Embryonic facial prominence (tissue), 1 donor: ENCODE data around the gene RAC2.
A peak's percentile ranks its signal among the peaks of the same experiment; 100 is the strongest.

Experiments
- DNase-seq: peaks from one replicate; pipeline ENCODE4 v3.0.0-alpha.2; 2016; ENCODE audit errors: extremely low spot score

RAC2 gene

DNA sequence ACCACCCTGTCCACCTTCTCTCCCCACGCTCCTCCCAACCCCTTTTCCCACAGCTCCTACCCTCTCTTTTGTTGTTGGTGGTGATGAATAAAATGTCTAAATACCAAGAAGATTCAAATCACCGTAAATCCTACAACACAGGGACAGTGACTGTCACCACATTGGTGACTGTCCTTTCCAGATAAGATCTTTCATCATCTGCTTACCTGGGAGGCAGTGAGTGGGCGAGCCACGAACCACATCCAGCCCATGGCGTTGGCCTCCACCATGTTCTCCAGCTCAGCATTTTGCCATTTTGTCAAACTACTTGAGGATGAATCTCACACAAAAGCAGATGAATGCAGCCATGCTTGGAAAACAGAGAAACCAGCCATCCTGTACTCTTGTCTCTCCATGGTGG is 31.6 kb upstream of the RAC2 start:
- no peak for DNase-seq

- DNase-seq = no peak
These were observed 31.1 kb upstream of the RAC2 start for GRCh38 chr22:37275134-37275533.

DNA sequence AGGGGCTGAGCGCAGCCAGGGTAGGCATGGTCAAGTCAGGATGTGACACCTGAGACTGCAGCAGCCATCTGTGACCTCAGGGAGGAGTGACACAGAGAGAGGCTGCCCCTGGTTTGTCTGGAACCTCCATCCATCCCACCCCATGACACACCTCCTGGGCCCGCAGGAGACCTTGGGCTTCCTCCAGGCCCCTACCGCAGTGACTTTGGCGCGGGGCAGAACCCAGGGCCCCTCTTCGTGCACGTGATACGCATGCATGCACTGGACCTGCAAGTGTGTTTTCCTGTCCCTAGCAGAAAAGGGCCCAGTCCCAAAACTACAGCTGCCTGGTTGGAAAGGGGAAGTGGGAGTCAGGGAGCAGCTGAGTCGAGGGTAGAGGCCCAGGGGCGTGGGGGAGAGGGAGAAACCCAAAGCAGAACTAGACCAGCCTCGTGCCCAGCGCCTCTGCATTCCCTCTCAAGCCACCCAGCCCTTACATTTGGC is 30.4 kb upstream of the RAC2 start:
- DNase-seq = no peak

DNA sequence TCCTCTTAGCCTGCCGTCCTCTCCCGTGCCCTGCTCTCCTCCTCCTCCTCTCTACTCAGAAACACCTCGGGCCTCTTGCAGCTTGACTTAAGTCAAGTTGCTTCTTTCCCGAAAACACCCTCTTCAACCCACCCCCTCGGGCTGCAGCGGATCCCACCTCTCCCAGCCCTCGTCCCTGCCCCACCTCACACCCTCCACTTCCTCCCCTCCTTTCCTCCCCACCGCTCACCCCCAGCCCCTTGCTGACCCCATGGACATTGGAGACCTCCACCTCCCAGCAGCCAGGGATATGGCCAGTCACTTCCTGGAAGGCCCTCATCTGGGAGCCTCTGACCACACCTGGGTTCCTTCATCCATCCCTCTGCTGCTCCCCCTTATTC is 29.8 kb upstream of the RAC2 start:
- DNase-seq = no peak

DNA sequence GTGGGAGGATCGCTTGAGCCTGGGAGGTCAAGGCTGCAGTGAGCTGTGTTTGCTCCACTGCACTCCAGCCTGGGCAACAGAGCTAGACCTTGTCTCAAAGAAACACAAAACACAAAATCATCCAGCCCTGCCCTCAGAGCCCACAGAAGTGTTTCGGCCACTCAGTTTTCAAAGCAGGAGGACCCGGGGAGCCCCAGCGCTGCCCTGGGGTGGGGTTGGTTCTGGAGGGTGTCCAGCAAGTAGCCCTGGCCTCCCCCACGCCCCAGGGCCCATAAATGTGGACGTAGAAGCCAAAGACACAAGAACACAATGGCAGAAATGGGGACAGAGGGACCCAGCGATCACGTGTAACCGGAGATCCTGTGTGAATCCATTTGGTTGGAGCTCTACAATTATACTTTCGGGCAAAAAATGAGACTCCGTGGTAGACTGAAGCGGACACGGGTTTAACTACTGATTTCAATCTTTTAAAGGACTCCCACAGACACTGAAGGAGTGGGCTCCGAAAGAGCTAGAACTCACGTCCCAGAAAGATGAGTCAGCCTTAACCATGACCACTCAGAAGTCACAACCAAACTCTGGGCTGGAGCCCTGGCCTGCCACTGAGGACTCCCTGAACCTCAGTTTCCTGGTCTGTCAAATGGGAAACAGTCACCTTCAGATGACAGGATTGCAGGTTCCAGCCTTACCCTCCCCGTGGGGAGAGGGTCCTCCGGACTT is 29.2 kb upstream of the RAC2 start:
- no peak for DNase-seq

GRCh38 chr22:37270928-37271650 is 27.0 kb upstream of the RAC2 start:
- DNase-seq = no peak

- no peak for DNase-seq
These were observed 26.0 kb upstream of the RAC2 start for GRCh38 chr22:37269936-37270678.

DNA sequence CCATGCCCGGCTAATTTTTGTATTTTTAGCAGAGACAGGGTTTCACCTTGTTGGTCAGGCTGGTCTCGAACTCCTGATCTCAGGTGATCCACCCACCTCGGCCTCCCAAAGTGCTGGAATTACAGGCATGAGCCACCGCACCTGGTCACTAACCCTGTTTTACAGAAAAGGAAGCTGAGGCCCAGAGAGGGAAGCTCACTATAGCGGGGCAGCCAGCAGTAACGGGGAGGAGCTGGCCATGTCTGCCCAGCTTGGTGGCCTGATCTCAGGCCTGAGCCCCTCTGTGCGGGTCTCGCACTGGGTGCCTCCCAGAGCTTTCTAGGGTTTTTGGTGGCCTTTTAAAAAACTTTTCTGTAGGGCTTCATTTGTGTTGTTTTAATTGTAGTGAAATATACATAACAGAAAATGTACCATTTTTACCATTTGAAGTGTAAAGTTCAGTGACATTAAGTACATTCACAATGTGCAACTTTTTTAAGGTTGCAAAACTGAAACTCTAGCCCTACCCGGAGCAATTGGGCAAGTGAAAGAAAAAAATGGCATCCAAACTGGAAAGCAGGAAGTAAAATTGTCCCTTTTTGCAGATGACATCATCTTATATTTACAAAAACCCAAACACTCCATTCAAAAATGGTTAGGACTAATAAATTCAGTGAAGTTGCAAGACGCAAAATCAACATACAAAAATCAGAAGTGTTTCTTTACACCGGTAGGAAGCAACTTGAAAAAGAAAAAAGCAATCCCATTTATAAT is 23.8 kb upstream of the RAC2 start:
- no peak for DNase-seq

DNA sequence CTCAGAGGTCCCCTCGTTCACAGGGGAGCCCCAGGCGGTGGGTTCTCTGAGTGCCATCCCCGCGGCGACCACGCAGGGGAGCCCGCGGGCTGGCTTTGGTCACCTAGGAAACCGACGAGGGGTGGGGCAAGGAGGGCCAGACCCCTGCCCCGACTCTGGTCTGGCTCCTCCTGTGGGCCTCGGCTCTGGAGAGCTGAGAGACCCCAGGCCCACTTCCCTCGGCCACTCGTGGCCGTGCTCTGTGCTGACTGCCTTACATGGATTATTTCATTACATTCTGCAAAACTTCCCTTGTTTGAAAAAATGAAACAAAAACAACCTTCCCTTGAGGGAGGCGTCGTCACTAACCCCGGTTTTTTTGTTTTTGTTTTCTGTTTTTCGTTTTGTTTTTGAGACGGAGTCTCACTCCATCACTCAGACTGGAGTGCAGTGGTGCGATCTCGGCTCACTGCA is 23.1 kb upstream of the RAC2 start:
- DNase-seq = no peak

GRCh38 chr22:37266581-37267134 is 22.6 kb upstream of the RAC2 start:
- no peak for DNase-seq

DNA sequence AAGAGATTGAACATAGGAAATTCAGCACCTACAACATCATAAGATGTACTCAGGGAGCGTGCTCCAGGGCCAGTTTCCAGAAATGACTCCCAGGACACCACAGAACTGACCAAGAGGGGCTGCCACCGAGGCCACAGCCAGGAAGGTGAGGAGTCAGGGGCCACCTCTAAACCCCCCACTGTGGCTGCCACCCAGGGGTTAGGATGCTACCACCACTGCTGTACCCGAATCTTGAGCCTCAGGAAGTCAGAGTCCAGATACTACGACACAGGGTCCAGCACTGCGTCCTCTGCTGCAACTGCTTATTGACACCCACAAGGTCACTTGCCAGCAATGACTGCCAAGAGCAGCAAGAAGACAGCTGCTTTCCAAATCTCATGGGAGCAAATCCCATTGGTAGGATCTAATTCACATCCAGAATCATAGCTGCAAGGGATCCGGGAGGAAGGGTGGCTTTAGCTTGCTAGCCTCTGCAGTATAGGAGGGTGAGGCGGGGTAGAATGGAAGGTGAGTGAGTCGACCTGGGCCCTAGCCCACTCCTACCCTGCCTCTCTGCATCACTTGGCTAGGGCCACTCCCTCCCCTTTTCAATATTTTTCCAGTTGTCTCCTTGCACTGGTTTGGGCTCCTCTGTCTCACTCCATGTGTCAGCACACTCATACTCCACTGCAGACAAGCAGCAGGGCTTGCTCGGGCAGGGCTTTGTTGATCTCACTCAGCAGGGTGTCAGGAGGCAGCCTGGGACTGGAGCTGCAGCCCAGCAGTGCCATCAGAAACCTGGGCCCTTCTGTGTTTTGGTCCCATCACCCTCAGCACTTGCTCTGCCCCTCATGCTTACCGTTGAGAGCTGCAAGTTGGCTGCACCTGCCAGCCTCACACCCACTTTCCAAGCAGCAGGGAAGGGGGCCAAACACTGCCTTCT is 20.2 kb upstream of the RAC2 start:
- no peak for DNase-seq

- no peak for DNase-seq
These were observed 18.3 kb upstream of the RAC2 start for GRCh38 chr22:37262346-37262745.

GRCh38 chr22:37260901-37261336 is 16.9 kb upstream of the RAC2 start:
- no peak for DNase-seq

DNA sequence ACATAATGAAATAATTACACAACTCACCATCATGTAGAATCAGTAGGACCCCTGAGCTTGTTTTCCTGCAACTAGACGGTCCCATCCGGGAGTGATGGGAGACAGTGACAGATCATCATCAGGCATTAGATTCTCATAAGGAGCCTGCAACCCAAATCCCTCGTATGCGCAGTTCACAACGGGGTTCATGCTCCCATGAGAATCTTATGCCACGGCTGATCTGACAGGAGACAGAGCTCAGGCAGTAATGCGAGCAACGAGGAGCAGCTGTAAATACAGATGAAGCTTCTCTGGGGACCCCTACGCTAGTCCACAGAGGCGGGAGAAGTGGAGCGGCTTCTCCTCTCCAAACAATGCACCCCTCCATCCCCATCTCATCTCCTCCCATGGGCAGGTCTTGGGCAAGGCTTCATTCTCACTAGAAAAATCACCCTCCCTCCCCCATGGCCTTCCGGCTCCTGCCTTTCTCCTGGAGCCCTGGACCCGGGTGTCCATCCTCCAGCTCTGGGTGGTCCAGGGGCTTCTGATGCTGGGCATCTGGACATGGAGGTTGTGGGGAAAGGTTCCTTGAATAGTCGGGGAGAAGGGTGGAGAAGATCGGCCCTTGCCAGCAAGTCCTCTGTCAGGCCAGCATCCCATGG is 16.2 kb upstream of the RAC2 start:
- no peak for DNase-seq

- peak; percentile 33 for DNase-seq
These were observed 15.5 kb upstream of the RAC2 start for GRCh38 chr22:37259540-37260029.

GRCh38 chr22:37258753-37259401 is 14.8 kb upstream of the RAC2 start:
- DNase-seq = no peak

GRCh38 chr22:37258005-37258752 is 14.1 kb upstream of the RAC2 start:
- no peak for DNase-seq

DNA sequence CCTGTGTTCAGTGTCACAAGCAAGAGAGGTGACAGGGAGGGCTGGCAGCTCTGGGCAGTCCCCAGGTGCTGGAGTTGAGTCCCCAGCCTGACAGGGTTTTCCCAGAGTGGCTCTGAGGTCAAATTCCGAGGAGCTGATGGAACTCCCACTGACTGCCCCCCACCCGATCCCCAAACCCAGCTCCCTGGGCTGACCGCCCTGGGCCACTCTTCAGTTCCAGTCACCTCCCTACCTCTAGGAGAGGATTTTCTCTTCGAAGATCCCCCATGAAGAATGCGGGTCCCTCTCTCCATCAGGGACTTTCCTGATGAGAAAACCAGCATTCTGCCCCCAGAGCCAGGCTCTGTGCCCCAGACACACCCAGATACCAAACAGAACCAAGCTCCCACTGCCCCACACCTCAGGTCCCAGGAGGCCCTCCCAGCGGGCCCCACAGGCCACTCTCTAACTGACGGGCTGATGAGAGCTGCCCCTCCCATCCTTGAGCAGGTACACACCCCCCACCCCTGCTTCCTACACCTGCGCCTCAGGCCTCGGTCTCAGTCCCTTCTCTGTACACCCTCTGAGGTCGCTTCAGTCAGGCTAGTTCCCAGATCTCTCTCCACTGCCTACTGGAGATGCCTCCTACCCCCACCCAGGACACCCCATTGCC is 12.1 kb upstream of the RAC2 start:
- DNase-seq = no peak
